Fibroblast of the aortic adventitia (primary cell): Measurements from ENCODE around the gene TMEM150B. TPM values are rescaled to one million over a fixed set of nuclear protein-coding genes. Genes with fewer than 3 reads are reported as not detected.

Experiments
- DNase-seq: peaks from one replicate; pipeline ENCODE4 v3.0.0-alpha.2; 2010; ENCODE audit warnings: low read depth
- H3K4me3 ChIP-seq: 2 replicates; pipeline ENCODE4 v1.5.1; 2011; ENCODE audit warnings: low read depth, mild to moderate bottlenecking, control low read depth, low read length, moderate library complexity
- total RNA-seq: library from RNA; depleted of rRNA; stranded (reverse); fragments of >200 nt; gene quantifications from 2 replicates; pipeline ENCODE4 v1.2.3, GENCODE V29; 2012; ENCODE audit warnings: low replicate concordance
- TF ChIP-seq, protein P1 (sequence below): IDR thresholded peaks from 2 replicates; pipeline ENCODE4 v1.5.1; 2011; ENCODE audit warnings: mild to moderate bottlenecking, low read length, control low read depth, inconsistent platforms; ENCODE audit not compliant: insufficient read depth

Gene TMEM150B
- total RNA-seq, 1 donor: not detected

DNA sequence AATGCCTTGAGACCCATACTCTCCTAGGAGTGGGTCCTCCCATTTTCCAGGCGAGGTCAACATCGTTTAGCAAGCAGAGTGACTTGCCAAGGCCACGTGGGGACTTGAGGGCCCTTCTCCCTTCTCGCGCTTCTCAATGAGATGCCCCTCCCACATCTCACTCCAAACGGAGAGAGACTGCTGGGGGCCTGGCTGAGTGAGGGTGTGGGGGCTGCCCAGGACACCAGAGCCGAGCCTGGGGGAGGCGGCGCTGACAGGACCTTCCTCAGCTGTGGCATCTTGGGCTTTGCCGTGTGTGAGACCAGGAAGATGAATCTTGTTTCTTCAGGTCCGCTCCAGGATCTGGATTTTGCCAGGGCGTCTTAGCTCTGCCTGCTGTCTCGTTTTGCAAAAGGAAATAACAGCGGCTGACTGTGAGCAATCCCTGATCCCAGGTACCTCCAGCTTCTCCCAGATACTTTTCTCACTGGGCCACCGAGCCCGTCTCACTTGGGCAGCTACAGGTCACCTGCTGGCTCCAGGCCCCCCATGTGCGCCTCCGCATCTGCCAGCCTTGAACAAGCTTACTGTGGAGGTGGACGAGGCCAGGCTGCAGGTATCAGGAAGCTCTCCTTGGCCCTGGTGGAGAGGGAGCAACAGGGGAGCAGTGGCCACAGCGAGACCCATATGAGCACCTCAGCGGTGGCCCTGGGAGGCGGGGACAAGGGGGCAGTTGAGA is 23.3 kb upstream of the TMEM150B start:
- H3K4me3 ChIP-seq: no peak overlapping the region
- DNase-seq: no peak
- TF ChIP-seq, protein P1, sequence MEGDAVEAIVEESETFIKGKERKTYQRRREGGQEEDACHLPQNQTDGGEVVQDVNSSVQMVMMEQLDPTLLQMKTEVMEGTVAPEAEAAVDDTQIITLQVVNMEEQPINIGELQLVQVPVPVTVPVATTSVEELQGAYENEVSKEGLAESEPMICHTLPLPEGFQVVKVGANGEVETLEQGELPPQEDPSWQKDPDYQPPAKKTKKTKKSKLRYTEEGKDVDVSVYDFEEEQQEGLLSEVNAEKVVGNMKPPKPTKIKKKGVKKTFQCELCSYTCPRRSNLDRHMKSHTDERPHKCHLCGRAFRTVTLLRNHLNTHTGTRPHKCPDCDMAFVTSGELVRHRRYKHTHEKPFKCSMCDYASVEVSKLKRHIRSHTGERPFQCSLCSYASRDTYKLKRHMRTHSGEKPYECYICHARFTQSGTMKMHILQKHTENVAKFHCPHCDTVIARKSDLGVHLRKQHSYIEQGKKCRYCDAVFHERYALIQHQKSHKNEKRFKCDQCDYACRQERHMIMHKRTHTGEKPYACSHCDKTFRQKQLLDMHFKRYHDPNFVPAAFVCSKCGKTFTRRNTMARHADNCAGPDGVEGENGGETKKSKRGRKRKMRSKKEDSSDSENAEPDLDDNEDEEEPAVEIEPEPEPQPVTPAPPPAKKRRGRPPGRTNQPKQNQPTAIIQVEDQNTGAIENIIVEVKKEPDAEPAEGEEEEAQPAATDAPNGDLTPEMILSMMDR: no peak

DNA sequence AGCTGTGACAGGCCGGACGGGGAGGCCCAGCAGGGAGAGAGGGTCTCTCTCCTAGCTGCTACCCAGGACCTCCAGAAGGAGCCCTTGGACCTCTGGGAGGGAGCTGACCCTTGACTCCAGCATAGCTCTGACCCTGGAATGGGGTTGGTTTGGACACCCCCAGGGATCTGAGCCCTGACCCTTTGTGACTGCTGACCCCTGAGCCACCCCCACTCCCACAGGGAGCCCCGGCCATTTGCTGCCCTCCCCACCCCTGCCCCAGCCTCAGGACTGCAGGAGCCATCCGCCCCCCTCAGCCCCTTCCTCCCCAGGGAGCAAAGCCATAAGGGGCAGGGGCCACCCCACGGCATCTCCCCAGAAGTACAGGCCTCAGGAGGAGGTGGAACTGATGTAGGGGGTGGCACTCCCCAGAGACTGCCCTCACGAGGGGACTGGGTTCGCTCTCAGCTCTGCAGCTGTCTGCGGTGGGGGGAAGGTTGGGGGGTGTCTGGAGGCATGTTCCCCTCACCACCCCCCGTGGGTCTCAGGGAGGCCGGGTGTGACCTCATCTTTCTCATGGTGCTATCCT is 22.4 kb upstream of the TMEM150B start:
- H3K4me3 ChIP-seq: no peak overlapping the region
- TF ChIP-seq, protein P1: no peak
- DNase-seq: no peak

DNA sequence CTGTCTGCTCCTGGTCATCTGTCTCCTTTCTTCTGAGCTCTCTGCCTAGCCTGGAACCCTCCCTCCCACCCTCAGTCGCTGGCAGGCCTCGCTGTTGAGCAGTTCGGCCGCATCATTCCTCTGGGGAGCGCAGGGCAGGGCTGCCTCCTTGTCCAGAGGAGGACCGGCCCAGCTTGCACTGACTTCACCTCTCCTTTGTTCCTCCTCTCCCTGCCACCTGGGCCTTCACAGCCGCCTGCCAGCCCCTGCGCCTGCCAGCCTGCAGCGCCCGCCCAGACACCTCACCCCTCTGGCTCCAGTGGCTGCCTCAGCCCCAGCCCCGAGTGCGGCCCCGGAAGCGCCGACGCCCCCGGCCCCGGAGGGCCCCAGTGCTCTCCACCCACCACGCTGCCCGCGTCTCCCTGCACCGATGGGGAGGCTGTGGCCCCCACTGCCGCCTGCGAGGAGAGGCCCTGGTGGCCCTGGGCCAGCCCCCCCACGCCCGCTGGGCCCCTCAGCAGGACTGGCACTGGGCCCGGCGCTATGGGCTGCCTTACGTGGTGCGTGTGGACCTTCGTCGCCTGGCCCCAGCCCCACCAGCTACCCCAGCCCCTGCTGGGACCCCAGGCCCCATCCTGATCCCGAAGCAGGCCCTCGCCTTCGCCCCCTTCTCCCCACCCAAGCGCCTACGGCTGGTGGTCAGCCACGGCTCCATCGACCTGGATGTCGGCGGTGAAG is 21.7 kb upstream of the TMEM150B start:
- peak; percentile 47 for DNase-seq
- no peak overlapping the region for H3K4me3 ChIP-seq
- TF ChIP-seq, protein P1: no peak

DNA sequence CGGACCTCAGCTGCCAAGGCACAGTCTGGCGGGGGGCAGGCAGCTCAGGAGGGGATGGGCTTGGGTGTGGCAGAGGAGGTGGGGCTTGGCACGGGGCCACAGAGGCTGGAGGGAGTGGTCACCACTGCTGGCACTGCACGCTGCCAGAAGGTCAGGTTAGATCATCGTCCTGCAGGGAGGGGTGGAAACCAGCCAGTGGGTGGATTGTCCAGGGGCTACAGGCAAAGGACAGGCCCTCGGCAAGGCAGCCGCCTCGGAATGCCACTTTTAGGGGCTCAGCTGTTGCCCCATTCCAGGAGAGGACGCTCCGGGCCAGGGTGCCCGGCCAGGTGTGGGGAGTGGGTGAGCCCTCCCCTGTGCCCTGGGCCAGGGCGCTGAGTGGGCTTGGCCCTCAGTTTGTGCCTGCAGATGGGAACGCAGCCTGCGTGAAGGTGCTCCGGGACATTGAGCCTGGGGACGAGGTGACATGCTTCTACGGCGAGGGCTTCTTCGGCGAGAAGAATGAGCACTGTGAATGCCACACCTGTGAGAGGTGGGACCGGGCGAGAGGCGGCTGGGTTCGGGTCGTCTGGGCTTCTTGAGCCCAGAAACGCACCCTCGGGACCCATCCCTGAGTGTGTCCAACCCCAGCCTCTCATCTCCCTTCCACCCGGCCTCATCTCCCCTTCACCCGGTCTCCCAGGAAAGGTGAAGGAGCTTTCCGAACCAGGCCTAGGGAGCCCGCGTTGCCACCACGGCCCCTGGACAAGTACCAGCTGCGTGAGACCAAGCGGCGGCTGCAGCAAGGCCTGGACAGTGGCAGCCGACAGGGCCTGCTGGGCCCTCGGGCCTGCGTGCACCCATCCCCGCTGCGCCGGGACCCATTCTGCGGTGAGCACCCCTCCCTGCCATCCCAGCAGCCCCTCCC is 20.9 kb upstream of the TMEM150B start:
- no peak overlapping the region for H3K4me3 ChIP-seq
- TF ChIP-seq, protein P1: no peak
- peak; percentile 78 for DNase-seq

DNA sequence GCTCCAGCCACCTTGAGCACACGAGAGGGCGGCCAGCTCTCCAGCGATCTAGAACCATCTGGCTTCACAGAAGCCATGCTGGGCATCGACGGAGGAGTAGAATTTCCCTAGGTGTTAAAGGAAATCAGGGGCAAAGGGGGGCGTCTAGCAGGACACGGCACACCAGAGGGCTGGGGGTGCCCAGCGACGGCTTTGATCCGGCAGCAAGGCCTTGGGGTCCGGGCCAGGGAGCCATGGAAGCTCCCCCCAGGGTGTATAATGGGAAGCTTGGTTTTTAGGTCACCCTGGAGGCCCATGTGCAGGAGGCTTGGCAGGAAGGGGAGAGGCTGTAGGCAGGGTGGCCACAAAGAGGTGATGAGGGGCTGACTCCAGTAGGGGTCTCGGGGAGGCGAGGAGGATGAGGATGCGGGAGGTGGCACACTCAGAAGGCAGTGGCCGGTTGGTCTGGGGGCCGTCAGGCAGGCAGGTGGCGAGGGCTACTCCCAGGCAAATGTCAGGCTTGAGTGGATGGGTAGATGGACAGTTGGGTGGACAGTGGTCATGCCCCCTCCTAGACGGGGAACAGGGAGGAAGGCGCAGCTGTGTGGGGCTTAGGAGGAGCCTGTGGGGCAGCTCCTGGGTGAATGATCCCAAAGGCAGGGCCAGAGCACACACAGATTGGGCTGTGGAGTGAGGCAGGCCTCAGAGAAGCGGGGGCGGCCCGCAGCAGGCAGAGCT is 20.1 kb upstream of the TMEM150B start:
- no peak overlapping the region for H3K4me3 ChIP-seq
- TF ChIP-seq, protein P1: no peak
- no peak for DNase-seq

DNA sequence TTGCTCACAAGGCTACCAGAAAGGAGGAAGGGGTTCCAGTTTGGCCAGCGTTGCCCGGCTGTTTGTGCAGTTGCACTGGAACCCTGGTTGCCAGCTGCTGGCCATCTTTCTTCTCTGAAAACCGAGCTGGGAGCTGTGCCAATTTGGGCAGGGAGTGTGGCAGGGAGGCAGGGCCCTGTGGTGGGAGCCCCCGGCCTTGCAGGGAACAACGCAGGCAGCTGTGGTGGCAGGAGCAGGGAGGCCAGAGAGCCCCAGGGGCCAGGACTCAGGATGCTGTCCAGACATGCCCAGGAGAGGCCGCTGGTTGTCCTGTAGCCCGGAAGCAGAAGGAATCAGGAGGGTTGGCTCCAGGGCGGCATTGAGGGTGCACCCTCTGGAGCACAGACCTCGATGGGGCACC is 19.3 kb upstream of the TMEM150B start:
- no peak for DNase-seq
- TF ChIP-seq, protein P1: no peak
- H3K4me3 ChIP-seq: no peak overlapping the region
